Chondrocyte (in vitro differentiated cells): ENCODE data around the gene BASP1. TPM values are rescaled to one million over a fixed set of nuclear protein-coding genes. Genes with fewer than 3 reads are reported as not detected.

Experiments used
- DNase-seq: peaks from one replicate; pipeline ENCODE4 v3.0.0; 2021; ENCODE audit warnings: mixed read lengths, low spot score
- H3K27ac Mint-ChIP-seq: one replicate; pipeline ENCODE4 v1.8.0; 2021; ENCODE audit warnings: mild to moderate bottlenecking, moderate library complexity, mixed read lengths; ENCODE audit not compliant: unreplicated experiment
- H3K27me3 Mint-ChIP-seq: 2 replicates; pipeline ENCODE4 v1.8.0; 2021; ENCODE audit warnings: low read depth, mixed read lengths
- H3K36me3 Mint-ChIP-seq: 2 replicates; pipeline ENCODE4 v1.8.0; 2021; ENCODE audit warnings: low read depth, mixed read lengths
- H3K4me1 Mint-ChIP-seq: 2 replicates; pipeline ENCODE4 v1.8.0; 2021; ENCODE audit warnings: low read depth, mild to moderate bottlenecking, mixed read lengths
- H3K4me3 Mint-ChIP-seq: one replicate; pipeline ENCODE4 v1.8.0; 2021; ENCODE audit warnings: mild to moderate bottlenecking, moderate library complexity, mixed read lengths; ENCODE audit not compliant: unreplicated experiment
- H3K9me3 Mint-ChIP-seq: 2 replicates; pipeline ENCODE4 v1.8.0; 2021; ENCODE audit warnings: low read depth, mixed read lengths
- total RNA-seq: library from RNA; stranded (reverse); gene quantifications from 3 replicates; pipeline ENCODE4 v1.2.1, GENCODE V29; 2021
- TF ChIP-seq, protein P1 (sequence below): fragments of 200-600 bp; sonication (generic); IDR thresholded peaks from 2 replicates; pipeline ENCODE4 v1.5.0; 2021; ENCODE audit warnings: antibody characterized with exemption, mild to moderate bottlenecking, moderate library complexity

The BASP1 gene
- total RNA-seq, 1 donor from 2014 or later = 181 TPM

DNA sequence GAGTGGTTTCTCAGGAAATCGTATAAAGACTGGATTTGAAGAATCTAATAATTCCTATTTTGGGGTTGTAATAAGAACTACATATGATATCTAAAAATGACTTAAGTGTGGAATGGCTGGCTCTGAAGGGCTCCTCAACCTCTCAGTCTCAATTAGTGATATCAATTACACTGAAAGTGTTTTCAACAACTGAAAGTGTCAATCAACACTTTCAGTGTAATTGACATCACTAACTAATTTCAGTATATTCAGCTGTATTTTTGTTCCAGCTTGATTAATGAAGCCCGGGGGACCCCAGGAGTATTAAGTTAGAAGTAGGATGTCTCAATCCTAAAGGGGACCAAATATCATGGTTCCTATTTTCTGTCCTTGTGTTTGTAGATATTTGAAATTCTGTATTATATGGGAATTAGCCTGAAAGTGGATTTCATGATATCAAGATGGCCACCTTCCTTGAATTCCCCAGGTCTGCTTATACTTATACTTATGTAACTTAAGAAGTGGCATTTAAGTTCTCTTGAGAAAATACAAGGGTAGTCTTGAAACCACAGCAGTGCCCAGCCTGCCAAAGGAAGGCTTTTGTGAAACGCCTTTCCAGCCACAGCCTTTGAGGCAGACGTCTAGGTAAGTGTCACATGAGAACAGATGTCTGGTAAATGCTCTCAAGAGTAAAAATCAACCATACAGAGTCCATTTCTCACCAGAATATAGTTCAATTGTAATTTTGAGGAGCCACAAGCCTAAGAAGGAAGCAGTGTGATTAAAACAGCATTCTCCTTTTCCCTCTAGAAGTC is 4.6 kb downstream of the BASP1 start:
- Mint-ChIP-seq H3K9me3 (no peaks in the 10 kb centered on the region), H3K36me3 (peaks cover 3% of the 10 kb centered on the region), H3K27me3 (no peaks in the 10 kb centered on the region), H3K4me1 (peaks cover 78% of the 10 kb centered on the region), H3K4me3 (peak overlapping the region; percentile 44), H3K27ac (peak overlapping the region; percentile 91)
- DNase-seq = no peak
- TF ChIP-seq, protein P1, sequence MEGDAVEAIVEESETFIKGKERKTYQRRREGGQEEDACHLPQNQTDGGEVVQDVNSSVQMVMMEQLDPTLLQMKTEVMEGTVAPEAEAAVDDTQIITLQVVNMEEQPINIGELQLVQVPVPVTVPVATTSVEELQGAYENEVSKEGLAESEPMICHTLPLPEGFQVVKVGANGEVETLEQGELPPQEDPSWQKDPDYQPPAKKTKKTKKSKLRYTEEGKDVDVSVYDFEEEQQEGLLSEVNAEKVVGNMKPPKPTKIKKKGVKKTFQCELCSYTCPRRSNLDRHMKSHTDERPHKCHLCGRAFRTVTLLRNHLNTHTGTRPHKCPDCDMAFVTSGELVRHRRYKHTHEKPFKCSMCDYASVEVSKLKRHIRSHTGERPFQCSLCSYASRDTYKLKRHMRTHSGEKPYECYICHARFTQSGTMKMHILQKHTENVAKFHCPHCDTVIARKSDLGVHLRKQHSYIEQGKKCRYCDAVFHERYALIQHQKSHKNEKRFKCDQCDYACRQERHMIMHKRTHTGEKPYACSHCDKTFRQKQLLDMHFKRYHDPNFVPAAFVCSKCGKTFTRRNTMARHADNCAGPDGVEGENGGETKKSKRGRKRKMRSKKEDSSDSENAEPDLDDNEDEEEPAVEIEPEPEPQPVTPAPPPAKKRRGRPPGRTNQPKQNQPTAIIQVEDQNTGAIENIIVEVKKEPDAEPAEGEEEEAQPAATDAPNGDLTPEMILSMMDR = no peak

DNA sequence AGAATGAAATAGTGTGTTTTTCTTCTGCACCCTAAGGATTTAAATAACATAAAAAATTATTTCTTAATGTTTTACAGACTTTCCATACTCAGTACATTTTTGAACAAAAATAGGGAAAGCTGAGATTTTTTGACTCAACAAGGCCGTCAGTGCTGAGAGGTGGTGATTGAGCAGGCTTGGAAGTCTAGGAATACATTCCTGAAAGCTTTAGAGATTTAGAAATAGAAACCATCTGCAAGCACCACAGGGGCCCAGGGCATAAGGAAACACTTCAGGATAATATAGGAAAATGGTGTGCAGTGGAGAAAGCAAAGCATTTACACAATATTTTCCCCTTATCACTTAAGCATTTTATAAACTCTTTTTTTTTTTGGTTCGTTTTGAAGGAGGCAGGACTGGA is 5.2 kb downstream of the BASP1 start:
- Mint-ChIP-seq H3K4me1 (peaks cover 79% of the 10 kb centered on the region), H3K27ac (peak overlapping the region; percentile 91)

DNA sequence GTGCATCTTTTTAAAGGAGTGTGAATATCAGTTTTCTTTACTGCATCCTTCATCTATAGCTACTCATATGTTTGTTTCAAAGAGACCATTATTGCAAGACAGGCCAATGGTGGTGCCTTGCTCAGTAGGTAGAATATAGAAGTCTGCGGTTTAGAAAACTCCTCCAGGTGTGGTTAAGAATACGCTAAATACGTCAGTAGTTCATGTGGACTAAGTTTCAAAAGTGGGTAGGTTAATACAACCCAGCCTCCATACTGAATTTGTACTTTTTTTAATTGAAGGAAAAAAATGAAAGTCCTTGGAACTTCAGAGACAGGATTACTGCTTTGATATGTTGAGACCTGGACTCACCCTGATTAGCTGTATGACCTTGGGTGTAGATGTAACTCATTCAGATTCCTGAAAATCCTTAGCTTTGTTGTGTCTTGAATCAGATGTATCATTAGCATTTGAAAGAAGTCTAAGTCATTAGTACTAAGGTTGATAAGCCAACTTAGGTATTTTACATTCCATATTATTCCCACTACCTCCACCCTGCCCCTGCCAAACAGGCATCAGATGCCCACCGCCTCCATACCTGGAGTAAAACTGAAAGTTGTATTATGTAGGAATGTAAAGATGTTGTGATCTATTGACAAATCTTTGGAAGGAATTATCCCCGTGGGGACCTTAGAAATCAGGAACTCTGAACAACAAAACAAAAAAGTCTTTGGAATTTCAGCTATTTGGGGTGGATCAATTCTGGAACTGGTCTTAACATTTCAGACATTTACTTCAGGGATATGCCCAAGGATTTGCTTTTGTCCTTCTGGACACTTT is 6.1 kb downstream of the BASP1 start:
- no peaks in the 10 kb centered on the region for H3K27me3 Mint-ChIP-seq
- peaks cover 3% of the 10 kb centered on the region for H3K36me3 Mint-ChIP-seq
- H3K4me3 Mint-ChIP-seq = peak overlapping the region; percentile 44
- H3K27ac Mint-ChIP-seq = peak overlapping the region; percentile 91
- TF ChIP-seq, protein P1 = no peak
- DNase-seq = no peak
- no peaks in the 10 kb centered on the region for H3K9me3 Mint-ChIP-seq
- H3K4me1 Mint-ChIP-seq = peaks cover 89% of the 10 kb centered on the region

More for the DNA sequence above, 5.2 kb downstream of the BASP1 start:
- TF ChIP-seq, protein P1 = no peak
- no peaks in the 10 kb centered on the region for H3K27me3 Mint-ChIP-seq
- no peak for DNase-seq
- peak overlapping the region; percentile 44 for H3K4me3 Mint-ChIP-seq
- no peaks in the 10 kb centered on the region for H3K9me3 Mint-ChIP-seq
- H3K36me3 Mint-ChIP-seq = peaks cover 3% of the 10 kb centered on the region

DNA sequence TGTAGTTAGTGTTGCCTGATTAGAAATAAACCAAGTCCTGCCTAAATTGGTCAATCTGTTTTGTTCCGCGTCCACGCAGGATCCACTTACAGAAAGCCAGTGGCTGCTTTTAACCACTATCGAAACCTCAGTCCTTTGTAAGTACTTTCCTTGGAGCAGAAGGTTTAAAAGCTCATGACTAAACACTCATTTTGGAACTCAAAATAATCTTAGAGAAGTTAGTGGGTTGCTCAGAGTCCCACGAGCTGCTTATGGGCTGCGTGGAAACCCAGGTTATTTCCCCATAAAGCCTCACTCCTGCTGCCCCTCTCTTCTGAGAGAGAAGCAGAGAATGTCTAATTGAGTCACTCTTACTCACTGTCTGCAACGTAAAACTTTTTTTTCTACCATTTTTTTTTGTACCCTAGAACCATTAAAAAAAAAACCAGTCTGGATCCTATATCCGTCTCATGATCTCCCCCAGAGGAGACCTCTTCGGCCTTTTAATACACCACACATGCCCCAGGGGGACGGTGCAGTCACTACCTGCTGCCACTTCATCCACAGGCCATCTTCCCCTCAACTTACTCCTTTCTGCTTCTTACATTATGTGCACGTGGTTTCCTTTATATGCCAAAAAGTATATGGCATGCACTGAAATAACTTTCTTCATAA is 7.6 kb downstream of the BASP1 start:
- peaks cover 3% of the 10 kb centered on the region for H3K36me3 Mint-ChIP-seq
- H3K4me3 Mint-ChIP-seq = peak overlapping the region; percentile 31
- peak overlapping the region; percentile 91 for H3K27ac Mint-ChIP-seq
- H3K9me3 Mint-ChIP-seq = no peaks in the 10 kb centered on the region
- no peak for DNase-seq
- TF ChIP-seq, protein P1 = no peak
- H3K4me1 Mint-ChIP-seq = peaks cover 92% of the 10 kb centered on the region
- H3K27me3 Mint-ChIP-seq = no peaks in the 10 kb centered on the region

DNA sequence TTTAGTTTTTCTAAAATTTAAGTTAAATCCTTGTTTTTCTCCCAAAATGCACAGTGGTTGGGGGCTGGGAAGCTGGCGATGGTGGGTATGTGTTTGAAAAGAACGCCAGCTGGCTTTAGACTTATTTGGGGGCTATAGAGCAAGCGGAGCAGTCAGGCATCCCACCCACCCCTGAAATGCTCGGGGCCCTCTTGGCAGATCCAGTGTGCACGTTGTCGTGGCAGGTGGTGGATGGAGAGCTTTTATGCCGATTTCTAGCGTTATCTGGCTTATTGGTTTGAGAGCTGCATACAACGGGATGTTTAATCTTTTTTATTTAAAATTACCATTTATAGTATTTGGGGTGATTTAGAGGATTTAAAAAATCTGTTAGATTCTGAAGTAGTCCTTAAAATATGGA is 8.1 kb downstream of the BASP1 start:
- peak overlapping the region; percentile 91 for H3K27ac Mint-ChIP-seq
- TF ChIP-seq, protein P1 = no peak
- H3K4me1 Mint-ChIP-seq = peaks cover 90% of the 10 kb centered on the region
- DNase-seq = no peak
- no peak overlapping the region for H3K4me3 Mint-ChIP-seq
- H3K36me3 Mint-ChIP-seq = peaks cover 6% of the 10 kb centered on the region
- H3K9me3 Mint-ChIP-seq = peaks cover 3% of the 10 kb centered on the region
- no peaks in the 10 kb centered on the region for H3K27me3 Mint-ChIP-seq
